Activated naive CD4-positive, alpha-beta T cell treated with anti-CD3 and anti-CD28 coated beads, Interleukin-2, amount 10 ng/mL, durations not matched to agents 5 hours and 36 hours (primary cell): ENCODE measurements around the gene GNB2. TPM values are rescaled to one million over a fixed set of nuclear protein-coding genes. Genes with fewer than 3 reads are reported as not detected.

Experiments used
- total RNA-seq, 2 experiments: library from RNA; stranded (reverse); gene quantifications; one replicate each; pipeline ENCODE4 v1.2.3, GENCODE V29; 2021

The GNB2 gene
- total RNA-seq, result 100 to 1,000 TPM; 203 to 206 TPM

GRCh38 chr7:100673302-100673941, at the start of gene GNB2:
Gene GNB2, plus strand, starts transcription at chr7:100673740. Its CDS starts 2,526 bp downstream, at chr7:100676266.

GRCh38 chr7:100641463-100641859, 32.1 kb upstream of the GNB2 start, which contains the start of gene TFR2:
Gene TFR2, minus strand, starts transcription at chr7:100641552. Its CDS starts 43 bp downstream, at chr7:100641509.

GRCh38 chr7:100655908-100656674, 17.4 kb upstream of the GNB2 start, which contains the start of gene ACTL6B:
Gene ACTL6B, minus strand, starts transcription at chr7:100656448. Its CDS starts 94 bp downstream, at chr7:100656354.

GRCh38 chr7:100694098-100694745, 20.7 kb downstream of the GNB2 start, which contains the start of gene GIGYF1:
Gene GIGYF1, minus strand, starts transcription at chr7:100694250. Its CDS starts 6,012 bp downstream, at chr7:100688238.

GRCh38 chr7:100705753-100706671, 32.5 kb downstream of the GNB2 start, which contains the start of gene POP7:
Gene POP7, plus strand, starts transcription at chr7:100706121. Its CDS starts 710 bp downstream, at chr7:100706831.

GRCh38 chr7:100720279-100720670, 46.7 kb downstream of the GNB2 start, which contains the start of gene EPO:
Gene EPO, plus strand, starts transcription at chr7:100720468. Its CDS starts 513 bp downstream, at chr7:100720981.

Other genes with a start within 250 kb of the GNB2 start
- 1 to 10 TPM; 2.8 to 3.6 TPM for gene ZCWPW1, start 245.0 kb upstream of the GNB2 start, total RNA-seq
- gene MEPCE, start 243.9 kb upstream of the GNB2 start, total RNA-seq, result 10 to 100 TPM; 44.3 to 44.5 TPM
- 10 to 100 TPM; 70.7 to 79.2 TPM for gene PPP1R35, start 237.2 kb upstream of the GNB2 start, total RNA-seq
- 1 to 10 TPM; 2.3 to 3.9 TPM for gene SPACDR, start 209.5 kb upstream of the GNB2 start, total RNA-seq
- 100 to 1,000 TPM; 117 TPM for gene TSC22D4, start 194.5 kb upstream of the GNB2 start, total RNA-seq
- under 1 TPM; 0.19 to 0.20 TPM for gene NYAP1, start 189.8 kb upstream of the GNB2 start, total RNA-seq
- gene AGFG2, start 134.5 kb upstream of the GNB2 start, total RNA-seq, result 10 to 100 TPM; 28.8 to 32.7 TPM
- 10 to 100 TPM; 37.0 to 41.5 TPM for gene SAP25, start 99.8 kb upstream of the GNB2 start, total RNA-seq
- gene LRCH4, start 87.6 kb upstream of the GNB2 start, total RNA-seq, result 100 to 1,000 TPM; 233 to 238 TPM
- gene FBXO24, start 87.4 kb upstream of the GNB2 start, total RNA-seq, result 1 to 10 TPM in 1 of 2 experiments, under 1 TPM in 1; 0.86 to 1.5 TPM
- 10 to 100 TPM; 16.6 to 17.4 TPM for gene PCOLCE, start 71.4 kb upstream of the GNB2 start, total RNA-seq
- 10 to 100 TPM; 60.7 to 60.8 TPM for gene MOSPD3, start 61.2 kb upstream of the GNB2 start, total RNA-seq
- gene TFR2, start 32.2 kb upstream of the GNB2 start, total RNA-seq, result 1 to 10 TPM; 9.4 to 10.0 TPM
- not detected for gene ACTL6B, start 17.3 kb upstream of the GNB2 start, total RNA-seq
- gene GIGYF1, start 20.5 kb downstream of the GNB2 start, total RNA-seq, result 10 to 100 TPM; 54.3 to 57.3 TPM
- 10 to 100 TPM; 29.3 to 31.9 TPM for gene POP7, start 32.4 kb downstream of the GNB2 start, total RNA-seq
- gene EPO, start 46.7 kb downstream of the GNB2 start, total RNA-seq, result under 1 TPM in 1 of 2 experiments, not detected in 1; 0.15 TPM
- gene ZAN, start 59.9 kb downstream of the GNB2 start, total RNA-seq, result not detected
- gene EPHB4, start 153.8 kb downstream of the GNB2 start, total RNA-seq, result 1 to 10 TPM; 1.1 to 1.2 TPM
- 10 to 100 TPM; 45.4 to 45.5 TPM for gene SLC12A9, start 179.0 kb downstream of the GNB2 start, total RNA-seq
- 10 to 100 TPM; 20.5 to 21.3 TPM for gene TRIP6, start 193.6 kb downstream of the GNB2 start, total RNA-seq
- 100 to 1,000 TPM; 186 to 208 TPM for gene SRRT, start 201.4 kb downstream of the GNB2 start, total RNA-seq
- 1 to 10 TPM; 4.9 to 5.2 TPM for gene UFSP1, start 216.0 kb downstream of the GNB2 start, total RNA-seq
- not detected for gene ACHE, start 222.1 kb downstream of the GNB2 start, total RNA-seq